Activated CD8-positive, alpha-beta memory T cell treated with anti-CD3 and anti-CD28 coated beads for 4 hours (primary cell): Measurements from ENCODE around the gene GALC.

Experiments
- DNase-seq, 2 donors: peaks; one replicate each; pipeline ENCODE4 v3.0.0-alpha.2; 2020; ENCODE audit warnings: low read depth in 2 of 2

GALC gene

GRCh38 chr14:87955501-87955900 lies 37.5 kb downstream of the GALC start:
- DNase-seq = no peak

GRCh38 chr14:87952307-87953094 lies 40.5 kb downstream of the GALC start:
- DNase-seq = no peak

GRCh38 chr14:87944987-87945604 lies 47.9 kb downstream of the GALC start:
- DNase-seq = no peak

- no peak for DNase-seq
These were observed 52.1 kb downstream of the GALC start for GRCh38 chr14:87940894-87941293.

GRCh38 chr14:87940382-87940781 lies 52.6 kb downstream of the GALC start:
- DNase-seq = no peak

- DNase-seq = no peak
These were observed 57.1 kb downstream of the GALC start for GRCh38 chr14:87935886-87936285.

GRCh38 chr14:87935081-87935828 lies 57.7 kb downstream of the GALC start:
- no peak for DNase-seq

- DNase-seq = no peak
These were observed 58.8 kb downstream of the GALC start for GRCh38 chr14:87934185-87934584.

GRCh38 chr14:87916886-87917275 lies 76.1 kb downstream of the GALC start:
- DNase-seq = no peak

GRCh38 chr14:87916103-87916885 lies 76.7 kb downstream of the GALC start:
- no peak for DNase-seq

GRCh38 chr14:87908550-87908949 lies 84.4 kb downstream of the GALC start:
- DNase-seq = no peak

- DNase-seq = no peak
These were observed 91.3 kb downstream of the GALC start for GRCh38 chr14:87901652-87902051.

- no peak for DNase-seq
These were observed 91.7 kb downstream of the GALC start for GRCh38 chr14:87901236-87901635.

GRCh38 chr14:87899228-87899627 lies 93.8 kb downstream of the GALC start:
- DNase-seq = no peak

- no peak for DNase-seq
These were observed 94.7 kb downstream of the GALC start for GRCh38 chr14:87898301-87898700.

GRCh38 chr14:87896393-87897380 lies 96.3 kb downstream of the GALC start:
- no peak for DNase-seq

- DNase-seq = no peak
These were observed 98.1 kb downstream of the GALC start for GRCh38 chr14:87894920-87895319.

GRCh38 chr14:87892763-87893162 lies 100.2 kb downstream of the GALC start:
- no peak for DNase-seq

GRCh38 chr14:87888136-87888999 lies 104.6 kb downstream of the GALC start:
- DNase-seq = no peak

GRCh38 chr14:87883750-87884149 lies 109.2 kb downstream of the GALC start:
- DNase-seq = no peak
